ENCODE results near the gene CAST.

DNA sequence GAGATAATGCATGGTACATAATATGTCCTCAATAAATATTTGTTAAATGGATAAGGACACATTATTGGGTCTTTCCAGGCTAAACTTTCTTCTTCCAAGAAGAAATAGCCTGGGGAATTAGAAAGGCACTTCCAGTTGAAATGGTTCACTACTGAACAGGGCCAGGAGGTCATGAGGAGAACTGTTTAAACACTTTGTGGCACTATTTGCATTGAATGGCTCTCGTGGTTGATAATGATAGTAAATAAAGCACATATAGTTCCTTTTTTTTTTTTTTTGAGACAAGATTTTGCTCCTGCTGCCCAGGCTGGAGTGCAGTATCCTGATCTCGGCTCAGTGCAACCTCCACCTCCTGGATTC is 19.9 kb upstream of the CAST start:
- TF ChIP-seq, protein P1, sequence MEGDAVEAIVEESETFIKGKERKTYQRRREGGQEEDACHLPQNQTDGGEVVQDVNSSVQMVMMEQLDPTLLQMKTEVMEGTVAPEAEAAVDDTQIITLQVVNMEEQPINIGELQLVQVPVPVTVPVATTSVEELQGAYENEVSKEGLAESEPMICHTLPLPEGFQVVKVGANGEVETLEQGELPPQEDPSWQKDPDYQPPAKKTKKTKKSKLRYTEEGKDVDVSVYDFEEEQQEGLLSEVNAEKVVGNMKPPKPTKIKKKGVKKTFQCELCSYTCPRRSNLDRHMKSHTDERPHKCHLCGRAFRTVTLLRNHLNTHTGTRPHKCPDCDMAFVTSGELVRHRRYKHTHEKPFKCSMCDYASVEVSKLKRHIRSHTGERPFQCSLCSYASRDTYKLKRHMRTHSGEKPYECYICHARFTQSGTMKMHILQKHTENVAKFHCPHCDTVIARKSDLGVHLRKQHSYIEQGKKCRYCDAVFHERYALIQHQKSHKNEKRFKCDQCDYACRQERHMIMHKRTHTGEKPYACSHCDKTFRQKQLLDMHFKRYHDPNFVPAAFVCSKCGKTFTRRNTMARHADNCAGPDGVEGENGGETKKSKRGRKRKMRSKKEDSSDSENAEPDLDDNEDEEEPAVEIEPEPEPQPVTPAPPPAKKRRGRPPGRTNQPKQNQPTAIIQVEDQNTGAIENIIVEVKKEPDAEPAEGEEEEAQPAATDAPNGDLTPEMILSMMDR (IDR thresholded peaks at IDR 0.05) = no peak
- no peak for TF ChIP-seq EZH2 (IDR thresholded peaks at IDR 0.05; ENCODE audit: borderline replicate concordance, insufficient read depth, low read depth, low read length, poor library complexity, severe bottlenecking)
